HG03521 (cell line): Measurements from ENCODE around the gene ARL4A.

Source experiments
- ATAC-seq: cut with Tn5 transposase; IDR thresholded peaks from one replicate; pipeline ENCODE4 v1.9.1; 2021; ENCODE audit warnings: mild to moderate bottlenecking, moderate library complexity; ENCODE audit not compliant: unreplicated experiment

Gene ARL4A

DNA sequence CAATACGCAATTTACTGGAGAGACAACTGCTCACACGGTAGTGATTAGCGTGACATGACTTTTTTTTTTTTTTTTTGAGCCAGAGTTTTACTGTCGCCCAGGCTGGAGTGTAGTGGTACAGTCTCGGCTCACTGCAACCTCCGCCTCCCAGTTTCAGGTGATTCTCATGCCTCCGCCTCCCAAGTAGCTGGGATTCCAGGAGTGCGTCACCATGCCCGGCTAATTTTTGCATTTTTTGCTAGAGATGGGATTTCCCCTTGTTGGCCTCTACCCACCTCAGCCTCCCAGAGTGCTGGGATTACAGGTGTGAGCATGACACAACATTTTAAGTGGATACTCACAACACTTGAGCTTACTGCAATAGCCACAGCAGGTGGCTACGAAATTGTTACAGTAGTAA is 11.9 kb downstream of the ARL4A start:
- ATAC-seq: no peak

DNA sequence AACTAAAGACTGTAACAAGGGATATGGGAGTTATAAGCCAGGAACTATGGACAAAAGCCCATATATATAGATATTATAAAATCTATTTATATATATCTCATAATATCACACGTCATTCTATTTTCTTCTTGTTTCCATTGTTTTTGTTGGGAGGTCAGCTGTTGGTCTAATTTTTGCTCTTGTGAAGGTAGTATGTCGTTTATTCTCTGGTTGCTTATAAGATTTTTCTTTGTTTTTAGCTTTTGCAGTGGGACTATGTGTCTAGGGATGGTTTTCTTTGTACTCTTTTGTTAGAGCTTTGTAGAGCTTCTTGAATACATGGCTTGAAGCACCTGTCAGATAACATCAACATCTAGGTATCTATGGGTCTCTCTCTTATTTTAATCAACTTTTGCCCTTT is 14.0 kb downstream of the ARL4A start:
- no peak for ATAC-seq

- ATAC-seq: no peak
These were observed 16.4 kb downstream of the ARL4A start for GRCh38 chr7:12703881-12704280.

- ATAC-seq: no peak
These were observed 18.4 kb downstream of the ARL4A start for GRCh38 chr7:12705878-12706277.

GRCh38 chr7:12706900-12707536 is 19.6 kb downstream of the ARL4A start:
- ATAC-seq: no peak

GRCh38 chr7:12708314-12708713 is 20.9 kb downstream of the ARL4A start:
- no peak for ATAC-seq

GRCh38 chr7:12709726-12710502 is 22.5 kb downstream of the ARL4A start:
- no peak for ATAC-seq

- ATAC-seq: no peak
These were observed 23.7 kb downstream of the ARL4A start for GRCh38 chr7:12711124-12711523.

DNA sequence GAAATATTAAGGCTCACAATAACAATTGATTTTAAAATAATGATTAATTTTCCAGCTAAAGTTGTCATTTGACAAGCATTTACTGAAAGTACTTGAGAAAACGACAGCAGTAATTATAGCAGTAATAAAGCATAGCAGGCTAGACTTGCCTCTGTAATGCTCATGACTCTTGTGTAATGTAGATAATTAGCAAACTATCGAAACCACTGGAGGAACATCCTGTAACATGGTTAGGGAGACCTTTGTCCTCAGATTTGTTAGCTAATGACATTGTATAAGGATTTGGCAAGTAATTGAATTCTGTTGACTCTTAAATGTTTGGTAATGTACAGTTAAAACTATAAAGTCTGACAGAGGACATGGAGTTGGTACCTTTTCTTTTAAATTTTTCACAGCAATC is 24.8 kb downstream of the ARL4A start:
- no peak for ATAC-seq

DNA sequence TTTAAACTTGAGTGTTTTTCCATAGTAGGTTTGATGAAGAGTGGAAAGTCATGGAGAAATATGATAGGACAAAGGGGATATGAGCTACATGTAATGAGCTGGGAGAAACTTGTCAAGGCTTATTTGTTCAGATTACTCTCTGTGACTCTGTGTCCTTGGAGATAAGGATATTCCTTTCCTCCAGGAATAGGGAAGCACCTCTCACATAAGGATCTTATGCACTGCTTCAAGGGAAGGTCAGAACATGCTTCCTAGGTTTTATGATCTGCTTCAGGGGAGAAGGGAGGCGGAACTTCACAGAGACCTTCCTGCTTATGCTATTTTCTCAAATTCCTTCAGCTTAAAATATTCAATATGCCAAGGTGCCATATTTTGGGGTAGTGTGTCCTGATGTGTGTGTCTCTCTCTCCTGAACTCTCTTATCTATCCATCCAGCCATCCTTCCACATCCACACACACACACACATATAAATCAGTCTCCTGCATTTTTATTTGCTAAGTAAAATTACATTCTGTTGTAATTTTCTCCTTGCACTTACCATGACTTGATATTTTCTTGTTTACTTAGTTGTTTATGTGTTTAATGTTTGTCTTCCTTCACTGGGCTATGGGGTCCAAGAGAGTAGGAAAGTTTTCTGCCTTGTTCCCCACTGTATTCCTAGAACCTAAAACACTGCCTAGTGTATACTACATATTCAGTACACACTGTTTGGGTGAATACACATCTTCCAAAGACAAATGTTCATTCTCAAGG is 26.4 kb downstream of the ARL4A start:
- no peak for ATAC-seq

GRCh38 chr7:12714379-12714737 is 26.9 kb downstream of the ARL4A start:
- ATAC-seq: no peak

GRCh38 chr7:12715372-12716133 is 28.1 kb downstream of the ARL4A start:
- ATAC-seq: no peak

DNA sequence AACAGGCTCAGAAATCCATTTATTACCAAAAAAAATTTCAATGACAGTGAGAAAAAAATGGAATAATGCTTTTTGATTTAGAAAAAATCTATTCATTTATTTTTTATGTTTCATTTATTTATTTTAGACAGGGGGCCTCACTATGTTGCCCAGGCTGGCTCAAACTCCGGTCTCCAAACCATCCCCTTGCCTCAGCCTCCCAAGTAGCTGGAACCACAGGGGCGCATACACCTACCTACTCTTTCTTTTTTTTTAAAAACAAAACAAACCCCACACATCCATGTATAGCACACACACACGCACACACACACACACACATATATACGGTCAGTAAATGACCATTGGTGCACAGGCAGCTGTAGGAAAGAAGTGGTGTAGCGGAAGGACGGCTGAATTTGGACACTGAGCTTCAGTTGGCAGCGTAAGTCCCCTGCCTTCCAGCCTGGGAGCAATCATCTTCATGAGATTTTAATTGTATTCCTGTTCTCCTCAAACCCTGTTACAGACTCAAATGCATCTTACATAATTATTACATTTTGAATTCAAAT is 28.8 kb downstream of the ARL4A start:
- ATAC-seq: no peak

DNA sequence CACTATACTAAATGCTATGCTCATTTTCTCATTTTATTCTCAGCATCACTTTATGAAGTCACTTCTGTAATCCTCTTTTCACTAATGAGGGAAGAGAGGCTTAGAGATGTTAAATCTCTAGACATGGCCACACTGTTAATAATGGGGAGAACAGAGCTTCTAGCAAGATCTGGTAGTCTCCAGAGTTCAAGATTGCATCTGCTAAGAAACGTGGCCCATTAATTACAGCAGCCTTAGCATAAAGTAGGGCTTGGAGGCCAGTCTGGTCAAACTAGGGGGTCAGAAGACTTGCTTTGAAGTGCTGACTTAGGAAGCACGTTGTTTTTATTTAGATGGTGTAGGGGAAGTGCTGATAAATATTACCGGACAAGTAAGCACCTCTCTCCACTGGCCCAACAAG is 29.3 kb downstream of the ARL4A start:
- no peak for ATAC-seq

GRCh38 chr7:12719141-12719919 is 31.9 kb downstream of the ARL4A start:
- ATAC-seq: no peak

GRCh38 chr7:12719981-12720865 is 32.8 kb downstream of the ARL4A start:
- no peak for ATAC-seq

DNA sequence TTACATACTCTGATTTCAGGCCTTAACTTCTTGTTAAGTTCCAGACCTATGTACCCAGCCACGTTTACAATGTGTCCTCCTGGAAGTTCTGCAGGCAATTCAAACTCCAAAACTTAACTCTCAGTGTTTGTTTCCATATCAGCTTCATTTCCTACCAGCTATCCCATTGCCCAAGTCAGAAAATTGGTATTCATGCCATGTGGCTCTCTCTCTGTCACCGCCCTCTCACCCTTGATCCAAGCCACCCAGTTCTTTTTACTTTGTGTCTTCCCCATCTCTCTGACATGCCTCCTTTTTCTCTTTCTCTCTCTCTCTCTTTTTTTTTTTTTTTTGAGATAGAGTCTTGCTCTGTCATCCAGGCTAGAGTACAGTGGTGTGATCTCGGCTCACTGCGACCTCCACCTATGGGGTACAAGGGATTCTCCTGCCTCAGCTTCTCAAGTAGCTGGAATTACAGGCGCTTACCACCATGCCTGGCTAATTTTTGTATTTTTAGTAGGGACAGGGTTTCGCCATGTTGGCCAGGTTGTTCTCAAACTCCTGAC is 33.9 kb downstream of the ARL4A start:
- no peak for ATAC-seq

DNA sequence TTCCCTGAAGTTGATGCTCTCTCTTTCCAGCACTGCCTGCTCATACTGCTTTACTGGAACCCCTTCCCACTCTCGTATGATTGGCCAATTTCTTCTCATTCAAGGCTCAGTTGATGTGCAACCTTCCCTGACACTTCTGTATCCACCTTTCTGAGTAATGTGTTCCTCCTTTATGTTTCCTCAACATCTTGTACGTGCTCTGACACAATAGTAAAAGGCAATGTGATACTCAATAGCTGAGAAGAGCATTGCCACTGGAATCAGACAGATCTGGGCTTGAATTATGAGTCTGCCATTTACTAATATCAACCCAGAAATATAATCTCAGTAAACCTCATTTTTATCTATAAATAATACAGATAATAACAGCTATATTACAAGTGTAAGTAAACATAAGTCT is 34.7 kb downstream of the ARL4A start:
- ATAC-seq: no peak
